C4-2B (cell line): ENCODE data around the gene EXOC7.

ENCODE experiments used
- ZFX ChIP-seq: fragments of 450-650 bp; IDR thresholded peaks from 2 replicates; pipeline ENCODE4 v1.6.1; 2017
- TF ChIP-seq, protein P1 (sequence below): fragments of 450-650 bp; conservative IDR thresholded peaks from 2 replicates; pipeline ENCODE4 v1.5.1; 2017; ENCODE audit warnings: mild to moderate bottlenecking

DNA sequence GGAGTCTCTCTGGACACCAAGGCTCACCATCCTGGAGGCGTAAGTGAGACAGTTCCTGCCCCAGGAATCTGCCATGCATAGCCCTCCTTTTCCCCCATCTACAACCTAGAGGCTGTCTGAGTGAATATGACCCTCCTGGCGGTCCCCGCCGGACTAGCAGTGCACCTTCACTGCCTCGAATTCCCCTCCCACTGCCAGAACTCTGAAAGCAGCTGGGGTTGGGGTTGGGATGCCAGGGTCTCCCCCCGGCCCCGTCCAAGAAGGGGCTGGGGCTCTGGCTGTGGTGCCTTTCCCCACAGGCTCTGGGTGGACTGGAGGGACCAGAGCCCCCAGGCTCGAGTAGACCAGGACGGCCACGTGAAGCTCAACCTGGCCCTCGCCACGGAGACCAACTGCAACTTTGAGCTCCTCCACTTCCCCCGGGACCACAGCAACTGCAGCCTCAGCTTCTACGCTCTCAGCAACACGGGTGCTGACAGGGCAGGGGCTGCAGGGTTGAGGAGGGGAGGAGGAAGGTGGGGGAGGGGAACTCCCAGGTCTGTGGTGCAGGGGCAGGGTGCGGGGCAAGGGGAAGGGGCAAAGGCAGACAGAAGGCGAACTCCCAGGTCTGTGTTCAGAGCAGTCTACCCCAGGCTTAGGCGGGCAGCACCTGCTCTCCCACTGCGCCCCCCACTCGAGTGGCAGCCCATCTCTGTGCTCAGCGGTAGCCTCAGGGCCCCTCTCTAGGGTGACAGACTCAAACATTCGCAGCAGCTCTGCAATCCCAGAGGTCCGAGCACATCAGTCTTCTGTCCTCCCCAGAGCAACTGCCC, 23.4 kb downstream of the EXOC7 start:
- TF ChIP-seq, protein P1, sequence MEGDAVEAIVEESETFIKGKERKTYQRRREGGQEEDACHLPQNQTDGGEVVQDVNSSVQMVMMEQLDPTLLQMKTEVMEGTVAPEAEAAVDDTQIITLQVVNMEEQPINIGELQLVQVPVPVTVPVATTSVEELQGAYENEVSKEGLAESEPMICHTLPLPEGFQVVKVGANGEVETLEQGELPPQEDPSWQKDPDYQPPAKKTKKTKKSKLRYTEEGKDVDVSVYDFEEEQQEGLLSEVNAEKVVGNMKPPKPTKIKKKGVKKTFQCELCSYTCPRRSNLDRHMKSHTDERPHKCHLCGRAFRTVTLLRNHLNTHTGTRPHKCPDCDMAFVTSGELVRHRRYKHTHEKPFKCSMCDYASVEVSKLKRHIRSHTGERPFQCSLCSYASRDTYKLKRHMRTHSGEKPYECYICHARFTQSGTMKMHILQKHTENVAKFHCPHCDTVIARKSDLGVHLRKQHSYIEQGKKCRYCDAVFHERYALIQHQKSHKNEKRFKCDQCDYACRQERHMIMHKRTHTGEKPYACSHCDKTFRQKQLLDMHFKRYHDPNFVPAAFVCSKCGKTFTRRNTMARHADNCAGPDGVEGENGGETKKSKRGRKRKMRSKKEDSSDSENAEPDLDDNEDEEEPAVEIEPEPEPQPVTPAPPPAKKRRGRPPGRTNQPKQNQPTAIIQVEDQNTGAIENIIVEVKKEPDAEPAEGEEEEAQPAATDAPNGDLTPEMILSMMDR: no peak
- TF ChIP-seq ZFX: no peak
